GM21360 (cell line): ENCODE data around the gene TTC5.
"Not testable (repeated sequence)": the region's sequence is repeated elsewhere in the genome, so short reads cannot be mapped to it uniquely, and the experiment has no call there.

Source experiments
- ATAC-seq: cut with Tn5 transposase; IDR thresholded peaks from one replicate; pipeline ENCODE4 v1.9.1; 2021; ENCODE audit warnings: mild to moderate bottlenecking, moderate library complexity; ENCODE audit not compliant: unreplicated experiment

TTC5 gene

DNA sequence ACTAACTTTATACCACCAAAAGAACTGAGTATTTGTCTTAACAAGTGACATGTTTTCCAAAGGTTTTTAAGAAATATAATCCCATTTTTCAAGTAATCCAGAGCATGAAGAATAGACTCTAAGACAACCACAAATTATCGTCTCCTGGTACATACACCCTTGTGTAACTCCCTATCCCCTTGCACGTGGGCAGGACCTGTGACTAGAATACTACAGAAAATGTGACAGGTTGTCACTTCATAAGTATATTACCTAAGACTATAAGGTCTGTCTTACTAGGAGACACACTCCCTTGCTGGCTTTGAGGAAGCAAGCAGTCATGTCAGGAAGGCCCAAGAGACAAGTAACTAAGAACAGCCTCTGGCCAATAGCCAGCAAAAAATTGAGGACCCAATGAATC is 8.3 kb upstream of the TTC5 start:
- ATAC-seq, result no peak

GRCh38 chr14:20306079-20306423 is 300 bp upstream of the TTC5 start:
- no peak for ATAC-seq

- no peak for ATAC-seq
These were observed 3.6 kb downstream of the TTC5 start for GRCh38 chr14:20302042-20302755.

DNA sequence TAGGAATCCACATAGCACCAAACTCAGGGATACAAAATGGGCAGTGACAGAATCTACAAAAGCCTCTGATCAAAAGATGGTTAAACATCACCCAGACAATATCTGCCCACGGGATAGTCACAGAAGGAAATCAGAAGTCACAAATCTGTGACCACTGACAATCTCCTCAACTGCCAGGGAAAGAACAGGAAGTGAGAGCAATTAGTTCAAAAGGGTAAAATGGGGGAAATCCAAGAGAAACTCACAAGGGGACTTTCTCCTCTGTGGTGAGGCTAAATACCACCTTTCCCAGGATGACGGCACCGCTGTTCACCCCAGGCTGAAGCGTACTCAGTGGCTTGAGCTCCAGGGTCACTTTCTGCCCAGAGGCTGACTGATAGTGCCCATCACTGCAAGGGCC is 10.7 kb downstream of the TTC5 start:
- ATAC-seq, result peak; percentile 86

- no peak for ATAC-seq
These were observed 11.1 kb downstream of the TTC5 start for GRCh38 chr14:20294636-20295035.

GRCh38 chr14:20281998-20282397 is 23.8 kb downstream of the TTC5 start:
- not testable (repeated sequence) for ATAC-seq

DNA sequence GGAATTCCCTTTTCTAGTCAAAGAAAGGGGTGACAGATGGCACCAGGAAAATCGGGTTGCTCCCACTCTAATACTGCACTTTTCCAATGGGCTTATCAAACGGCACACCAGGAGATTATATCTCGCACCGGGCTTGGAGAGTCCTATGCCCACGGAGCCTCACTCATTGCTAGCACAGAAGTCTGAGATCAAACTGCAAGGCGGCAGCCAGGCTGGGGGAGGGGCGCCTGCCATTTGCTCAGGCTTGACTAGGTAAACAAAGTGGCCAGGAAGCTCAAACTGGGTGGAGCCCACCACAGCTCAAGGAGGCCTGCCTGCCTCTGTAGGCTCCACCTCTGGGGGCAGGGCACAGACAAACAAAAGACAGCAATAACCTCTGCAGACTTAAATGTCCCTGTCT is 25.5 kb downstream of the TTC5 start:
- not testable (repeated sequence) for ATAC-seq

DNA sequence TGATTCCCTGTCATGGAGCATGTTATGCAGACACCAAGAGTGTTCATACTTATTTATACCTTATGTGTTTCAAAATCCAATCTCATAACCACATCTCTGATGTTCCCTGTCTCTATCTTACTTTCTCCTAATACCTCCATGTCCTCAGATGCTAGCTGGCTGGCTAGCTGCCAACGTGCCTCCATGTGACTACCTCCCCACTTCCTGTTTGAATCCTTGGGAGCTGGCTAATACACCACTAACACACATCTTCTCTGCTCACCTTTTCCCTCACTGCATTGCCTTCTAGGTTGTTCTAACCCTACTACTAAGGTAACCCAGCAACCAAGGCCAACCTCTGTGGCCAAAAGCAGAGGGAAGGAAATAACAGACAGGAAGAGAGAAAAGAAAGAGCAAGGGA is 27.3 kb downstream of the TTC5 start:
- no peak for ATAC-seq

- ATAC-seq, result no peak
These were observed 28.3 kb downstream of the TTC5 start for GRCh38 chr14:20277409-20277808.

DNA sequence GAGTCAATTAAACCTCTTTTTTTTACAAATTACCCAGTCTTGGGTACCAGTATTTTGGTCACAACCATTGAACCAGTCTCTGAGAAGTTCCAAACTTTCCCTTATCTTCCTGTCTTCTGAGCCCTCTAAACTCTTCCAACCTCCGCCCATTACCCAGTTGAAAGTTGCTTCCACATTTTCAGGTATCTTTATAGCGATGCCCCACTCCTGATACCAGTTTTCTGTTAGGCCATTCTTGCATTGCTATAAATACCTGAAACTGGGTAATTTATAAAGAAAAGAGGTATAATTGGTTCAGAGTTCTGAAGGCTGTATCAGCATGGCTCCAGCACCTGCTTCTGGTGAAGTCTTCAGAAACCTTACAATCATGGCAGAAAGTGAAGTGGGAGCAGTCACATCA is 31.7 kb downstream of the TTC5 start:
- no peak for ATAC-seq

DNA sequence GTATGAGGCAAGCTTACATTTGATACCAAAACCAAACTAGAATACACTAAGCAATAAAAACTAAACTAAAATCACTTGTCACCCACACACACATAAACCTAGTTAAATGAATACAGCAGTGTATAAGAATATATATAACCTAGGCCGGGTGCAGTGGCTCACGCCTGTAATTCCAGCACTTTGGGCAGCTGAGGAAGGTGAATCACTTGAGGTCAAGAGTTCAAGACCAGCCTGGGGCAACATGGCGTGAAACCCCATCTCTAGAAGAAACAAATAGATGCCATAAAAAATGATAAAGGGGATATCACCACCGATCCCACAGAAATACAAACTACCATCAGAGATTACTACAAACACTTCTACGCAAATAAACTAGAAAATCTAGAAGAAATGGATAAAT is 41.4 kb downstream of the TTC5 start:
- ATAC-seq, result not testable (repeated sequence)

- ATAC-seq, result no peak
These were observed 43.1 kb downstream of the TTC5 start for GRCh38 chr14:20262642-20263128.

- no peak for ATAC-seq
These were observed 58.0 kb downstream of the TTC5 start for GRCh38 chr14:20247646-20248246.
